NCI-H345 treated with DMSO at 0.1 percent for 48 hours (cell line): ENCODE measurements around the gene PKN2.

Experiments used
- DNase-seq: peaks from one replicate; lab custom pipeline; 2025; ENCODE audit not compliant: unreplicated experiment; lab: John Stamatoyannopoulos, UW

The PKN2 gene

DNA sequence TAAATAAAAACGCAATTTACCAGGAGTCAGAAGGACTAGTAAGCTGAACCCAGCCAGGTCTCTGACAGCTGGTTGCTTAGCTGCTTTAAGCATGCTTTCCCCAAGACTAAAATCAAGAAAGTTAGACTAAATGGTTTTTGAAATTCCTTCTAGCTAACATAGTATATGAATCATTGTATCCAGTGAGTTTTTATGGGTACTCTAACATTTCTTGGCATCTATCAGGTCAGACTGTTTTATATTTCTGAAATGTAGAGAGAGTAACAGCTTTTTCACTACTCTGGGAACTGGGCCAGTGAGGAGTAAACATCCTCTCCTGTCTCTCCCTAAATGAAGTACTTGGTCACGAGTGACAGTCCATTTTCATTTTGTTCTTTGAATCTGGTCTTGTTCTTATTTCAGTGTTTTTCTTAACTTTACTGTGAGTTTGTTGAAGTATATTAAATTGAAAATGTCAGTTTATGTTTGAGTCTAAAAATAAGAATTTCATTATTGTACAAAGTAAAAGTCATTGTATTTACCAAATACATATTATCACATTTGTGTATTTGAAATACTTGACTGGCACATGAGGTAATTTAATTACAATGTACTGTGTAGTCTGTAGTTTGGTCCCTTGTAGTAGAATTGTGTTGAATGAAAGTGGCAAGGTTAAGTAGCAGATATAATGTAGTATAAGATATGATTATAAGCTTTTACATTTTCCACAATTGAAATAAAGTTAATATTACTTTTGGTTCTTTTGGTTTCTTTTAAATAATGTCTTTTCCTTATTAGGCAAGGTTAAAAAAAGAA is 47.6 kb downstream of the PKN2 start:
- DNase-seq, result no peak

DNA sequence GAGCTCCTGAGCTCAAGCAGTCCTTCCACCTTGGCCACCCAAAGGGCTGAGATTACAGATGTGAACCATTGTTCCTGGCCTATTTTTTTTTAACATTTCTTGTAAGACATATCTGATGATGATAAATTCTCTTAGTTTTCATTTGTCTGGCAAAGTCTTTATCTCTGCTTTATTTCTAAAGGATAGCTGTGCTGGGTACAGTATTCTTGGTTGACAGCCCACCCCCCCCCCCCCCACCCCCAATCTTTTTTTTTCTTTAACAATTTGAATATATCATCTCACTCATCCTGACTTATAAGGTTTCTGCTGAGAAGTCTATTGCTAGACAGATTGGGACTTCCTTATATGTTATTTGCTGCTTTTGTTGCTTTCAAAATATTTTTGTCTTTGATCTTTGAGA is 51.3 kb downstream of the PKN2 start:
- DNase-seq, result no peak

DNA sequence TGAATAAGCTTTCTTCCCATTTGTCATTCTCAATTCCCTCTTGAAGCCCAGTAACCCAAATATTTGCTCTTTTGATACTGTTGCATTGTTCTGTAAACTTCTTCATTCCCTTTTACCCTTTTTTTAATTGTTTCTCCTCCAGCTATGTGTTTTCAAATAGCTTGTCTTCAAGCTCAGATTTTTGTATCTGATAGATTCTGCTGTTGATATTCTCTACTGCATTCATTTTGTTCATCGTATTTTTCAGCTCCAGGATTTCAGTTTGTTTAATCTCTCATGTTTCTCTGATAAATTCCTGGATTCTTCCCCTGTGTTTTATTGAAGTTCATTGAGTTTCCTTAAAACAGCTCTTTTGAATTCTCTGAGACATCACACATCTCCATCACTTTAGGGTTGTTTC is 51.8 kb downstream of the PKN2 start:
- DNase-seq, result no peak

DNA sequence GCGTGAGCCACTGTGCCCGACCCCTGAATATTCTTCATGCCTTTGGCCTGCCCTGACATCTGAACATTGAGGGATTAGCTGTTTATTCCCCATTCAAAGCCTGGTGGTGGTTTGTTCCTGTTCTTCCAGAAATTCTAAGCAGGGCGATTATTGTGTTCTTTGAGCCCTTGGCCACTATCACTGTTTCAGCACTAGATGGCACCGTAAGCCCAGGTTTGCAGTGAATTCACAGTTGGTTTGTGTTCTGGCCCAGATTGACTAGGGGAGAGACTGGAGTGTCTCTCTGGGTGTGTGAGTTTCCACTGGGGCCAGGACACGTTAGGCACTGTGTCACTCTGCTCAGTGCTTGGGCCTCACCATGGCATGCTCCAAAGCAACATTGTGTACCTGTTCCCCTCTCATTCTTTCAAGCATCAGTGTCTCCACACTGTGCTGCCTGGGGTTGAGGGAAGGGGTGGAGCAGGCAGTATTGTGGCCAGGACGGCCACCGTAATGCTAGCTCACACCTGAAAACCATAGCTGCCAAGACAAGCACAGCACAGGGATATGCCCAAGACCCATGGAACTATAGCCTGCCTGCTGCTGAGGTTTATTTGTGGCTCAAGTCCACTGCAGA is 52.7 kb downstream of the PKN2 start:
- DNase-seq, result no peak

DNA sequence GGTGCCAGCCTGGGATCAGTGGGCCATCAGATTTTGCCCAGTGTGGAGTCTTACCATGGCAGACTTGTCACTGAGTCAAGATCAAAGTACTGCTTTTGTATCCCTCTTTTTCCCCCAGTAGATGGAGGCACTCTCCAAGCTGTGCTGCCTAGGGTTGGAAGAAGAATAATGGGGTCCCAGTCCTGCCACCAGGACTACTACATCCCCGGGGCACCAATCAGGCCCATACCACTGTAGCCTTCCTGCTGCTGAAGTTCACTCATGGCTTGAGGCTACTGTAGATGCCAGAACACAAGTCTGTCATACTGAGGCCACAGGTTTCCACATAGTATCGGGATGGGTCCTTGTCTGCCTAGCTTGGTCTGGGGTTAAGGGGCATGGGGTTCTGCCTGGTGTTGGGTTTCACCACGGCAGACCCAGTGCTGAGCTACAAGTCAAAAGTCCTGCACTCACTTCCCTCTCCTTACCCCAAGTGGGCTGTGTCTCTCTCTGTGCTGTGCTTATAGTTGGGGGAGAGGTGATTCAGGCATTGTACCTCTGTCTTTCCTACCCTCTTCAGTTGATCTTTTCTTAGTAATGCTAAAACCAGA is 53.4 kb downstream of the PKN2 start:
- no peak for DNase-seq

DNA sequence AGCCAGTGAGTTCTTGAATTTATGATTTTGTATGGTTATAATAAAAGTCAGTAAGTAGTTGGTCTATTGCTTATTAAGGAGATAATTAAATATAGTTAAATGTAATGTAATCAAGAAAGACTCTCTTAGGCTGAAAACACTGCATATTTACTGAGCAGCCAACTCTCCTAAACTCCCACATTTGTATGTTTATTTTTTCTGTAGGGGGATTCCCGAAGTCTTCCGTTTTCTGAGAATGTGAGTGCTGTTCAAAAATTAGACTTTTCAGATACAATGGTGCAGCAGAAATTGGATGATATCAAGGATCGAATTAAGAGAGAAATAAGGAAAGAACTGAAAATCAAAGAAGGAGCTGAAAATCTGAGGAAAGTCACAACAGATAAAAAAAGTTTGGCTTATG is 56.7 kb downstream of the PKN2 start:
- no peak for DNase-seq

DNA sequence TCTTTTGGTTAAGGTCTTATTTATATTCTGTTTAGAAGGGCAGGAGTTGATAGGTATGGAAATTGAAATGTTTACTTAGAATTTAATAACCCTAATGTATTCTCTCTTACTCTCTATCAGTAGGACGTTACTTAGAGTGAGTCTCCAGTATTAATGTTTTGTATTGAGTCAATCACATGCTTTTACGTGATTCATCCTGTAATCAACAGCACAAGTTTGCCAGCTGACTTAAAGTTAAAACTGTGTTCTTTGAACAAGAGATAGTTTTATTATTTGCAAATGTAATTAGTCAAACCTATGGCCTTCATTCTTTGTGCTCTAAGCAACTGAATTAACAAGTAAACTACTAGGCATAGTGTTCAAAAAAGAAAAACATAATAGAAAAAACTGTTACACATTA is 57.3 kb downstream of the PKN2 start:
- DNase-seq, result no peak

DNA sequence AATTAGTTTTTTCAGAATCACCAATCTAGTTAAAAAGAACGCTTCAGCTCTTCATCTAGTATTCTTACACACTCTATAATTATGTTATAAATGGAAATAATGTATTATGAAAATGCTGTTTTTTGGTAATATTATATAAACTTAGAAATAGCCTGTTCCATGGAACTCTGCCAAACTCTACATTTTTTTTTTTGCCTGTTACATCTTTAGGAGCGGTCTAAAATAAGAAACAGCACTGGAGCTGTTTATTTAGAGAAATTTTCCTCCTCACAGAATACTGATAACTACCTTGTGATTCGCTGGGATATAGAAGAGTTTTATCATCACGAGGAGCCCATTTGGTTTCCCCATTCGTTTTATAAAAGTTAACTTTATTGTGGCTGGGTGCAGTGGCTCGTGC is 58.5 kb downstream of the PKN2 start:
- DNase-seq, result no peak

DNA sequence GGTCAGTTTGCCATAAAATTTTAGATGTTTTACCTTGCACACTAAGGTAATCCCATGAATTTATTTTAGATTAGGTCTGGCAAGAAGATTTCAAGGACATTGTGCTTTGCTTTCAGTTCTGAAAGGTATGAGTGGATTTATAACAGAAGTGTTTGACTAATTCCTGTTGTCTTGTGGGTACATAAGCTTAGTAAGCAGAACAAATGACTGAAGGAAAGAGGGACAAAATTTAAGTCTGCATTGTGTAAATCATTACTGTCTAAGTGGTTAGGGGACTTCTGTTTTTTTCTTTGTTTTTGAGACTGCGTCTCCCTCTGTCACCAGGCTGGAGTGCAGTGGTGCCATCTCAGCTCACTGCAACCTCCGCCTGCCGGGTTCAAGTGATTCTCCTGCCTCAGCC is 60.1 kb downstream of the PKN2 start:
- no peak for DNase-seq

DNA sequence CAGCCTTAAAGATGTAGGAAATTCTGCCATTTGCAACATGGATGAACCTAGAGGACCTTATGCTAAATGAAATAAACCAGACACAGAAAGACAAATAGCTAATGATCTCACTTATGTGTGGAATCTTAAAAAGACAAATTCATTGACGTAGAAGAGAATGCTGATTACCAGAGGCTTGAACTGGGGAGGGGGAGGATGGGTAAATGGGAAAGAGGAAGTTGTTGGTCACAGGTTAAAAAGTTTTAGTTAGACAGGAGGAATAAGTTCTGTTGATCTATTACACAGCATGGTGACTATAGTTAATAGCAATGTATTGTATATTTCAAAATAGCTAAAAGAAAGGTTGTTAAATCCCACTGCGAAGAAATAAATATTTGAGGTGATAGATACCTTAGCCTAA is 62.8 kb downstream of the PKN2 start:
- no peak for DNase-seq

DNA sequence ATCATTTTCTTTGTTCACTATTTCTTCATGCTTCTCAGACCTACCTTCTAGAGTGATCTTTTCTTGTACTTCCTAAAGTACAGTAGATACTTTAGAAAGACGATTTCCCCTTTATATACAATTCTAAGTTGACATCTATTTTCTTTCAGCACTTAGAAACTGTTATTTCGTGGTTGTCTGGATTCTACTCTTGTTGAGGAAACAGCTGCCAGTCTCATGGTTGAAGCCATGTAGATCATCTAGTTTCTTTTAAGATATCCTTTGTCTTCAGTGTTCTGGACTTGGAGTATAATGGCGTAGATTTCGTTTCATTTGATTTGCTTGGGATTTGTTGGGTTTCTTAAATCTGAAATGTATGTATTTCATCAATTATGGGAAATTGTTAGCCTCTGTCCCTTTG is 67.6 kb downstream of the PKN2 start:
- DNase-seq, result no peak

DNA sequence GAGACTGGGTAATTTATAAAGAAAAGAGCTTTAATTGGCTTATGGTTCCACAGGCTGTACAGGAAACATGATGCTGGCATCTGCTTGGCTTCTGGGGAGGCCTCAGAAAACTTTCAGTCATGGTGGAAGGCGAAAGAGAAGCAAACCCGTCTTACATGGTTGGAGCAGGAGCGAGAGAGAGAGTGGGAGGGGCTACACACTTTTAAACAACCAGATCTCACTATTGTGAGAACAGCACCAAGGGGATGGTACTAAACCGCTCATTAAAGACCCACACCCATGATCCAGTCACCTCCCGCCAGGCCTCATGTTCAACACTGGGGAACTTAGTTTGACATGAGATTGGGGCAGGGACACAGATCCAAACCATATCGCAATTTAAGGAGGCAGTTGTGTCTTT is 69.4 kb downstream of the PKN2 start:
- DNase-seq, result no peak

DNA sequence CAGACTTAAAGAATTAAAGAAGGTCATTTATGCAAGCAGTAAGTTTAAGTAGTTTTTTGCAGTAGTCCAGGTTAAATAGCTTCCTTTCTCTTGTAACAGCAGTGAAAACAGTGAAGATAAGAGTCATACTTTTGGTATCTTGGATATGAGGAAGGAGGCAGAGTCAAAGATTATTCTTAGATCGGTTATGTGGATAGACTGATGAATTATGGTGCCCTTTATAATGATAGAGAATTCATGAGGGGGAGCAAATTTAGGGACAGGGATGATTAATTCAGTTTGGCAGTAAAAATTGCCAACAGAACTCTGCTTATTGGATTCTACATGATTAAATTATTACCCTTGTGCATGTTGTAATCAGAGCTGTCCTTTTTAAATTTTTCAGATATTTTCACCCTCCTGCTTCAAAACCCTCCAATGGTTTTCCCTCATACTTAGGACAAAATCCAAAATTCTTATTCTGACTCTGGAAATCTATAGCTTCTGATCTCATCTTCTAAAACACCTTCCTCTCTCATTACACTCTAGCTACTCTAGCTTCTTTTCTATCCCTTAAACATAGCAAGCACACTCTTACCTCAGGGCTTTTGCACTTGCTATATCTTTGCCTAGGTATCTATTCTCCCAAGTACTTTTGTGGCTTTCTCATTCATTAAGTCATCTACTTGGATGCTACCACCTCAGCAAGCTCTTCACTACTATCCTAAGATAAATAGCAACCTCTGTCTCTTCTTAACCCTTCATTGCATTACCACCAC is 79.8 kb downstream of the PKN2 start:
- DNase-seq, result no peak

DNA sequence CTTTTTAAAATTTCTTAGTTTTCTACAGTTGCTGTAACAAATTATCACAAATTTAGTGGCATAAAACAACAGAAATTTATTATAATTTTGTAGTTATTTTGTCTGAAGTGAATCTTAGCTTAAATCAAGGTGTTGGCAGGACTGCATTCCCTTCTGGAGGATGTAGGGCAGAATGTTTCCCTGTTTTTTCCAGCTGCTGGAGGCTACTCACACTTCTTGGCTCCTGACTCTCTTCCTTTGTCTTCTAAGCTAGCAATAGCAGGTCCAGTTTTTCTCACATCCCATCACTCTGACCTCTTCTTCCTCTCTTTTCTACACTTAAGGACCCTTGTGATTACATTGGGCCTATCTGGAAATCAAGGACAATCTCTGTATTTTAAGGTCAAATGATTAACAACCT is 84.1 kb downstream of the PKN2 start:
- no peak for DNase-seq

DNA sequence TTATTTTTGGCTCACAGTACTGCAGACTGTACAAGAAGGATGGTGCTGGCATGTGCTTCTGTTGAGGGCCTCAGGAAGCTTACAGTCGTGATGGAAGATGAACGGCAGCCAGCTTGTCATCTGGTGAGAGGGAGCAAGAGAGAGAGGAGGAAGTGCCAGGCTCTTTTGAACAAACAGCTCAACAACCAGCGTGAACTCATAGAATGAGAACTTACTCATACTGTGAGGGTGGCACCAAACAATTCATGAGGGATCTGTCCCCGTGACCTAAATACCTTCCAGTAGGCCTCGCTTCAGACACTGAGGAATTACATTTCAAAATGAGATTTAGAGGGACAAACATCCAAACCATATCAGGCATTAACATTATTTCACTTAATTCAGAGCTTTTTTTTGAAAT is 84.7 kb downstream of the PKN2 start:
- DNase-seq, result no peak

DNA sequence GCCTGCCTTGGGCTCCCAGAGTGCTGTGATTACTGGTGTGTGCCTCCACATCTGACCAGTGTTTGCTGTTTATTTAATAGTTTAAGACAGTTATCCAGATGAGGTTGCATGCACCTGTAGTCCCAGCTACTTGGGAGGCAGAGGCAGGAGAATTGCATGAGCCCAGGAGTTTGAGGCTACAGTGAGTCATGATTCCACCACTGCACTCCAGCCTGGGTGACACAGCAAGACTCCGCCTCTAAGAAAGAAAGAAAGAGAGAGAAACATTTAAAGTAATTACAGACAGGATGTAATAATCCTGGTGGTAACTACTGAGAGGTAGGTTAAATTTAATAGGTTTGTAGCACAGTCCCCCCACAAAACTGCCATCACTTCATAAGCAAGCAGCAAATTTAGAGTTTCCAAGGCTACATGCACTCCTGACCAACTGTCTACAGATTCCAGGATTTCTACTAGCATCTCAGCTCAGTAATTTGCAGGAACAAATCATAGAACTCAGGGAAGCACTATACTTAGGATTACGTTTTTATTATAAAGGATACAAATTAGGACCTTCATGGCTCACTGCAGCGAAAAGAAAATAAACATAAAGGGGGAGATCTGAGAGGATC is 89.6 kb downstream of the PKN2 start:
- DNase-seq, result no peak

DNA sequence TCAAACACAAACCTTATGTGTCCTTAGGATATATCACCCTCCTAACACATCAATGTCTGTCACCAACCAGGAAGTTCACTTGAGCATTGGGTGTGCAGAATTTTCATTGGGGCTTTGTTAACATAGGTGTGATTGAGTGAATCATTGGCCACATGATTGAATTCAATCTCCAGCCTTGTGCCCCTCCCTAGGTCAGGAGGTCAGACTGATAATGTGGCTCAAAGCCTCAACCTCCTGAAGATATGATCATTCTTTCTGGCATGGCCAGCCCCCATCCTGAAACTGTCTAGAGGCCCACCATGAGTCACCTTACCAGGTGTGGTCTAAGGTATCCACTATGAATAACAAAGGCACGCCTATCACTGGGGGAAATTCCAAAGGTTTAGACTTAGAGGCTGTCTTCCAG is 90.1 kb downstream of the PKN2 start:
- no peak for DNase-seq

DNA sequence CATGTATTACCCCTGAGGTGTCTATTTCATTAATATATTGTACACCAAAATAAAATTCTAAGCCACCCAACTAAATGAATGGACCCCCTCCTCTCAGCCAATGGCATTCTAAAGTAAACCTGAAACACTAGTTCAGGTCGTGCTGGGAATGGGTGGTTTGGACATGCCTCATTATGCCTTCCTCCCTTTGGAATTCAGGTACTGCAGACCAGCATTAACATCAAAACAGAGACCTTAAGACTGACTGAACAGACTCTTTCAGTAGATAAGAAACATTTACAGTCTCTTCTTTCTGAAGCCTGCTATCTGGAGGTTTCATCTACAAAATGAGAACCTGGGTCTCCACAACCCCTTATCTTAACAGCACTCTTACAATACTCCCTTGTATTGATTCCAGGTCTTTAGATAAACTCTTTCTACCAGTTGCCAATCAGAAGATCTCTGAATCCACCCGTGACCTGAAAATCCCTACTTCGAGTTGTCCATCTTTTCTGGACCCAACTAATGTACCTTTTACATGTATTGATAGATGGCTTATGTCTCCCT is 93.6 kb downstream of the PKN2 start:
- no peak for DNase-seq

DNA sequence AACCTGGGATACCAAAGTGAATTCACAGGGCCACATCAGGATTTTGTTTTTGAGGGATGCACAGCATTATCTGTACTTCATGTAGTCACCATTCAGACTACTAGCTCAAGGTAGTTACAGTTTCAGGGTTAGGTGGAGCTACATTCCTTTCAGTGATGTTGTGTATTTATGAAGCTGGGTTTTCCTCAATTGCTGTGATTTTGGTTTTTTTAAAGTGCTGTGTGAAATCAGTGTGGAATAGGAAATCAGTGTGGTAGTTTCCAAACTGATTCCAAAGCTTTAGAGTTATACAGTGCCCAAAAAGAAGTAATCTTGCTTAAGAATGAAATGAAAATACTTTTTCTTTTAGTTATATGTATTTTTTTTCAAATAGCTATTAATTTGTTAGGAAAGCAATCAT is 95.8 kb downstream of the PKN2 start:
- no peak for DNase-seq

DNA sequence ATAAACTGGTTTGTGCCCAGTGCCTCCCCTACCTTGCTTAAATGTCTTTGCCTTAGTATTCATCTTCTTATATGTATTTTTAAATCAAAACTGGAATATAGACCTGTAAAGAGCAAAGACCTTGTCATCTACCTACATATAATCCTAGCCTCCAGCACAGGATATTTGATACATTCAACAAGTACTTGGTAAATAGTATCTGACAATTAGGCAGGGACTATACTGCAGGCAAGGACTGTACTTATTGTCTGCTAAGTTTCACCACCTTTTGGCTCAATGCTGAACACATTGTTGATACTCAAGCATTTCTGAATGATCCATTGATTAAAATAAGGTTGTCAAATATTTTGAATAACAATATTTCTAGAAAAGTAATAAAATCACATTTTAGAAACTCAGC is 96.4 kb downstream of the PKN2 start:
- no peak for DNase-seq

DNA sequence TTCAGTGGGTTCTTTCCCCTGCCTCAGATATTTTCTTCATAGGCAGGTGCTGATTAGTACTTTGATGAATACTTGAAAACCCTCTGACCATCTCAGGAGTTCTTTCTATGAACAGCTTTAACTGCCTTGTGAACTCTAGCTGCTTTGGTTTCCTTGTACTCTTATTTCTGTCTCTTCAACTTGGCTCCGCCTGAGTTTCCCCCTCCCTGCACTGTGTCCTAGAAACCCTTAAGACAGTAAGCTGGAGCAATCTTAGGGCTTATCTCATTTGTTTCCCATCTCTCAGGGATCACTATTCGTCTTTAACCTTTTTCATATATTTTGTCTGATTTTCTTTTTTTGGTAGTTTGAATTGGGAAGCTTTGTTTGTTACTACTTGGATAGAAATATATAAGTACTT is 99.1 kb downstream of the PKN2 start:
- no peak for DNase-seq
